Bronchial epithelial cell (primary cell): ENCODE measurements around the gene LRTM2. TPM values are rescaled to one million over a fixed set of nuclear protein-coding genes. Genes with fewer than 3 reads are reported as not detected.
A peak's percentile ranks its signal among the peaks of the same experiment; 100 is the strongest.

Experiments used
- DNase-seq: peaks from one replicate; pipeline ENCODE4 v3.0.0-alpha.2; 2010; ENCODE audit warnings: low read depth
- FAIRE-seq: peaks from 2 replicates; lab custom pipeline; 2011; peaks lifted over from hg19 to GRCh38; lab: Jason Lieb, UNC
- H3K27me3 ChIP-seq: 2 replicates; pipeline ENCODE4 v1.5.1; 2011; ENCODE audit warnings: low read length; ENCODE audit not compliant: control insufficient read depth, insufficient read depth
- H3K36me3 ChIP-seq: 2 replicates; pipeline ENCODE4 v1.5.1; 2011; ENCODE audit warnings: low read length; ENCODE audit not compliant: control insufficient read depth, insufficient read depth
- H3K4me3 ChIP-seq: 2 replicates; pipeline ENCODE4 v1.5.1; 2011; ENCODE audit warnings: mild to moderate bottlenecking, low read depth, low read length, control low read depth
- CTCF ChIP-seq: IDR thresholded peaks from 2 replicates; pipeline ENCODE4 v1.5.1; 2011; ENCODE audit warnings: mild to moderate bottlenecking, moderate library complexity, low read length, control low read depth, inconsistent platforms; ENCODE audit not compliant: insufficient read depth, severe bottlenecking
- total RNA-seq: library from RNA; depleted of rRNA; stranded (reverse); fragments of >200 nt; gene quantifications from 2 replicates; pipeline ENCODE4 v1.2.1, GENCODE V29; 2014

LRTM2 gene
- total RNA-seq, result not detected in 2 replicates

- DNase-seq (no peak), FAIRE-seq (no peak)
- Histone ChIP-seq H3K27me3 (peaks cover 18% of the 10 kb centered on the region), H3K4me3 (no peak within 1 kb of the TSS), H3K36me3 (no peaks in the 10 kb centered on the region)
- no peak for TF ChIP-seq CTCF
Observed at GRCh38 chr12:1820191-1820895, at the start of gene LRTM2. TSS of gene LRTM2 (plus strand) at chr12:1820565. CDS start at chr12:1828149, 7,584 bp downstream.

- no peak for DNase-seq
- Histone ChIP-seq H3K4me3 (no peak overlapping the region), H3K36me3 (peaks cover 3% of the 10 kb centered on the region), H3K27me3 (no peaks in the 10 kb centered on the region)
- no peak for FAIRE-seq
- no peak for TF ChIP-seq CTCF
Observed at GRCh38 chr12:1773937-1774655, 46.3 kb upstream of the LRTM2 start.

GRCh38 chr12:1776170-1776921, 44.0 kb upstream of the LRTM2 start:
- DNase-seq, result peak; percentile 93
- no peaks in the 10 kb centered on the region for H3K27me3 ChIP-seq
- FAIRE-seq, result peak; percentile 89
- no peak for TF ChIP-seq CTCF
- no peak overlapping the region for H3K4me3 ChIP-seq
- peaks cover 2% of the 10 kb centered on the region for H3K36me3 ChIP-seq

- no peaks in the 10 kb centered on the region for H3K27me3 ChIP-seq
- no peak for TF ChIP-seq CTCF
- FAIRE-seq (no peak), DNase-seq (peak; percentile 82)
- no peak overlapping the region for H3K4me3 ChIP-seq
- peaks cover 2% of the 10 kb centered on the region for H3K36me3 ChIP-seq
Observed at GRCh38 chr12:1777798-1778197, 42.6 kb upstream of the LRTM2 start.

- H3K36me3 ChIP-seq, result peaks cover 3% of the 10 kb centered on the region
- DNase-seq (no peak), FAIRE-seq (no peak)
- no peak for TF ChIP-seq CTCF
- no peaks in the 10 kb centered on the region for H3K27me3 ChIP-seq
- no peak overlapping the region for H3K4me3 ChIP-seq
Observed at GRCh38 chr12:1778911-1779310, 41.5 kb upstream of the LRTM2 start.
